ELF-1 (cell line): ENCODE measurements around the gene CCDC190.
"Not testable (repeated sequence)": the region's sequence is repeated elsewhere in the genome, so short reads cannot be mapped to it uniquely, and the experiment has no call there.

Experiments
- DNase-seq: peaks from one replicate; pipeline ENCODE4 v3.0.0-alpha.2; 2016; ENCODE audit warnings: low read depth, low spot score

The CCDC190 gene

GRCh38 chr1:162861101-162861500 lies at the start of gene CCDC190:
Gene CCDC190, minus strand, starts transcription at chr1:162861175. Its CDS starts 1,529 bp downstream, at chr1:162859646.
- DNase-seq, result no peak

GRCh38 chr1:162910161-162910560 lies 49.2 kb upstream of the CCDC190 start:
- DNase-seq, result no peak

- no peak for DNase-seq
Observed at GRCh38 chr1:162908780-162909179, 47.8 kb upstream of the CCDC190 start.

- no peak for DNase-seq
Observed at GRCh38 chr1:162908236-162908635, 47.3 kb upstream of the CCDC190 start.

GRCh38 chr1:162906485-162906884 lies 45.5 kb upstream of the CCDC190 start:
- DNase-seq, result no peak

- no peak for DNase-seq
Observed at GRCh38 chr1:162905174-162906158, 44.5 kb upstream of the CCDC190 start.

GRCh38 chr1:162904579-162904978 lies 43.6 kb upstream of the CCDC190 start:
- no peak for DNase-seq

- no peak for DNase-seq
Observed at GRCh38 chr1:162904023-162904422, 43.0 kb upstream of the CCDC190 start.

- DNase-seq, result no peak
Observed at GRCh38 chr1:162903246-162903645, 42.3 kb upstream of the CCDC190 start.

GRCh38 chr1:162902416-162902815 lies 41.4 kb upstream of the CCDC190 start:
- DNase-seq, result no peak

GRCh38 chr1:162901243-162901642 lies 40.3 kb upstream of the CCDC190 start:
- DNase-seq, result no peak

GRCh38 chr1:162899422-162900146 lies 38.6 kb upstream of the CCDC190 start:
- no peak for DNase-seq

GRCh38 chr1:162893612-162893908 lies 32.6 kb upstream of the CCDC190 start:
- no peak for DNase-seq

GRCh38 chr1:162892906-162893611 lies 32.1 kb upstream of the CCDC190 start:
- DNase-seq, result peak; percentile 29

GRCh38 chr1:162889989-162890388 lies 29.0 kb upstream of the CCDC190 start:
- no peak for DNase-seq

- no peak for DNase-seq
Observed at GRCh38 chr1:162886705-162887104, 25.7 kb upstream of the CCDC190 start.

GRCh38 chr1:162885265-162885664 lies 24.3 kb upstream of the CCDC190 start:
- DNase-seq, result peak; percentile 67

- DNase-seq, result no peak
Observed at GRCh38 chr1:162884831-162885230, 23.9 kb upstream of the CCDC190 start.

- no peak for DNase-seq
Observed at GRCh38 chr1:162882248-162882674, 21.3 kb upstream of the CCDC190 start.

GRCh38 chr1:162881590-162881989 lies 20.6 kb upstream of the CCDC190 start:
- DNase-seq, result no peak

GRCh38 chr1:162880617-162881016 lies 19.6 kb upstream of the CCDC190 start:
- not testable (repeated sequence) for DNase-seq

GRCh38 chr1:162878000-162878596 lies 17.1 kb upstream of the CCDC190 start:
- peak; percentile 79 for DNase-seq
